ENCODE results near the gene CHRNA9. TPM values are rescaled to one million over a fixed set of nuclear protein-coding genes. Genes with fewer than 3 reads are reported as not detected.
"Not testable (repeated sequence)": the region's sequence is repeated elsewhere in the genome, so short reads cannot be mapped to it uniquely, and the experiment has no call there.

Gene CHRNA9
- polyA plus RNA-seq, 1 donor (not counting 4 experiments of a cell fraction or from before 2014, with no cell fraction given) = 0.03 TPM

DNA sequence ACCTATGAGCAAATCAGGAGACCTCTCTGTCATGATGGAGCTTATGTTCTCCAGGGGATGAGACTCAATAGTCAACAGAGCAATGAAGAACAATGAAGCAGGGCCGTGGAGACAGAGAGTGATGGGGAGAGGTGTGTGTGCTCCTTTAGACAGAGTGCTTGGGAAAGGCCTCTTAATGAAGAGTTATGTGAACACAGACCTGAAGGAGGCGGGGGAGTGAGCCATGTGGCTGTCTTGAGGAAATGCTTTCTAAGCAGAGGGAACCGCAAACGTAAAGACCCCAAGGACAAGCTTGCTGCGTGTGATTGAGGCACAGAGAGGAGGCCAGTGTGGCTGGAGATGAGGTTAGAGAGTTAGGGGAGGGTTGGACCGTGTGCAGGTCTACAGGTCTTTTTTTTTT lies 53.1 kb downstream of the CHRNA9 start:
- no peaks in the 10 kb centered on the region for H3K36me3 ChIP-seq (ENCODE audit: control insufficient read depth in 2 of 2, extremely low read depth in 1 of 2, insufficient read depth in 2 of 2, low read length in 2 of 2)
- no peaks in the 10 kb centered on the region for H3K79me2 ChIP-seq (ENCODE audit: control insufficient read depth, insufficient read depth, low read length)
- no peak overlapping the region for H2AFZ ChIP-seq (ENCODE audit: control insufficient read depth, low read length)
- H3K27me3 ChIP-seq (ENCODE audit: control insufficient read depth, extremely low read depth, insufficient read depth, low read length) = no peaks in the 10 kb centered on the region
- no peaks in the 10 kb centered on the region for H3K9me1 ChIP-seq (ENCODE audit: control insufficient read depth, extremely low read depth, insufficient read depth, low read length)
- no peak overlapping the region for H3K27ac ChIP-seq (ENCODE audit: control insufficient read depth, insufficient read depth, low read length)
- no peak overlapping the region for H3K4me3 ChIP-seq (ENCODE audit: control insufficient read depth in 2 of 3, extremely low read depth in 1 of 3, insufficient read depth in 2 of 3, low read depth in 1 of 3, low read length in 3 of 3)
- DNase-seq (ENCODE audit: low read depth, low spot score) = no peak
- H3K4me1 ChIP-seq (ENCODE audit: control insufficient read depth, extremely low read depth, insufficient read depth, low read length) = no peaks in the 10 kb centered on the region
- no peak overlapping the region for H3K9ac ChIP-seq (ENCODE audit: control insufficient read depth, extremely low read depth, insufficient read depth, low read length)
- TF ChIP-seq EZH2 (IDR thresholded peaks at IDR 0.05; ENCODE audit: low read length) = no peak
- TF ChIP-seq, protein P1, sequence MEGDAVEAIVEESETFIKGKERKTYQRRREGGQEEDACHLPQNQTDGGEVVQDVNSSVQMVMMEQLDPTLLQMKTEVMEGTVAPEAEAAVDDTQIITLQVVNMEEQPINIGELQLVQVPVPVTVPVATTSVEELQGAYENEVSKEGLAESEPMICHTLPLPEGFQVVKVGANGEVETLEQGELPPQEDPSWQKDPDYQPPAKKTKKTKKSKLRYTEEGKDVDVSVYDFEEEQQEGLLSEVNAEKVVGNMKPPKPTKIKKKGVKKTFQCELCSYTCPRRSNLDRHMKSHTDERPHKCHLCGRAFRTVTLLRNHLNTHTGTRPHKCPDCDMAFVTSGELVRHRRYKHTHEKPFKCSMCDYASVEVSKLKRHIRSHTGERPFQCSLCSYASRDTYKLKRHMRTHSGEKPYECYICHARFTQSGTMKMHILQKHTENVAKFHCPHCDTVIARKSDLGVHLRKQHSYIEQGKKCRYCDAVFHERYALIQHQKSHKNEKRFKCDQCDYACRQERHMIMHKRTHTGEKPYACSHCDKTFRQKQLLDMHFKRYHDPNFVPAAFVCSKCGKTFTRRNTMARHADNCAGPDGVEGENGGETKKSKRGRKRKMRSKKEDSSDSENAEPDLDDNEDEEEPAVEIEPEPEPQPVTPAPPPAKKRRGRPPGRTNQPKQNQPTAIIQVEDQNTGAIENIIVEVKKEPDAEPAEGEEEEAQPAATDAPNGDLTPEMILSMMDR (optimal IDR thresholded peaks at IDR 0.05 in 1 of 3, IDR thresholded peaks at IDR 0.05 in 1 of 3, conservative IDR thresholded peaks at IDR 0.05 in 1 of 3; ENCODE audit: extremely low read depth in 1 of 3, insufficient read depth in 2 of 3, low read length in 3 of 3) = no peak
- no peak for FAIRE-seq
- no peaks in the 10 kb centered on the region for H3K9me3 ChIP-seq (ENCODE audit: control insufficient read depth, low read depth, low read length)
- no peak overlapping the region for H3K4me2 ChIP-seq (ENCODE audit: control insufficient read depth, extremely low read depth, insufficient read depth, low read depth, low read length)
- no peaks in the 10 kb centered on the region for H4K20me1 ChIP-seq (ENCODE audit: control insufficient read depth, extremely low read depth, insufficient read depth, low read length)
- dilution Hi-C loops (cut with MboI; ENCODE audit: extremely low pct_ligation_motif_present, low sequenced_read_pairs) = no loop called here

DNA sequence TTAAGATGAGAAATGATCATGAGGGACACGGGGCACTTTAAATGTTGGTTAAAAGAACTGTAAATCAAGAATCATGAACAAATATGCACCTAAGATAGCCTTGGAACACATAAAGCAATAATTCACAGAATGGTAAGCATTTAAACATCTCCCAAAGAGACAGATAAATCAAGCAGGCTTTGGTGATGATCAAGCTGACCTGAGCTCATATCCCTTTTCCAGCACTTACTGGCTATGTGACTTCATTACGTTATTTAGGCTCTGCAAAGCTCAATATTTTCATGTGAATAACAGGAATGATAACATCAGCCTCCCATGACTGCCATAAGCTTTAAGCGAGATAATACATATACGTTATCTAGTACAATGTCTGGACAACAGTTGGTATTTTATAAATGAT lies 54.9 kb downstream of the CHRNA9 start:
- H2AFZ ChIP-seq (ENCODE audit: control insufficient read depth, low read length) = no peak overlapping the region
- H3K9me3 ChIP-seq (ENCODE audit: control insufficient read depth, low read depth, low read length) = no peaks in the 10 kb centered on the region
- dilution Hi-C loops (cut with MboI; ENCODE audit: extremely low pct_ligation_motif_present, low sequenced_read_pairs) = no loop called here
- H3K27me3 ChIP-seq (ENCODE audit: control insufficient read depth, extremely low read depth, insufficient read depth, low read length) = no peaks in the 10 kb centered on the region
- H3K4me2 ChIP-seq (ENCODE audit: control insufficient read depth, extremely low read depth, insufficient read depth, low read depth, low read length) = no peak overlapping the region
- H3K79me2 ChIP-seq (ENCODE audit: control insufficient read depth, insufficient read depth, low read length) = no peaks in the 10 kb centered on the region
- no peak overlapping the region for H3K27ac ChIP-seq (ENCODE audit: control insufficient read depth, insufficient read depth, low read length)
- no peak for FAIRE-seq
- no peaks in the 10 kb centered on the region for H3K36me3 ChIP-seq (ENCODE audit: control insufficient read depth in 2 of 2, extremely low read depth in 1 of 2, insufficient read depth in 2 of 2, low read length in 2 of 2)
- DNase-seq (ENCODE audit: low read depth, low spot score) = no peak
- H3K4me1 ChIP-seq (ENCODE audit: control insufficient read depth, extremely low read depth, insufficient read depth, low read length) = no peaks in the 10 kb centered on the region
- TF ChIP-seq, protein P1 (optimal IDR thresholded peaks at IDR 0.05 in 1 of 3, IDR thresholded peaks at IDR 0.05 in 1 of 3, conservative IDR thresholded peaks at IDR 0.05 in 1 of 3; ENCODE audit: extremely low read depth in 1 of 3, insufficient read depth in 2 of 3, low read length in 3 of 3) = no peak
- no peak for TF ChIP-seq EZH2 (IDR thresholded peaks at IDR 0.05; ENCODE audit: low read length)
- H3K4me3 ChIP-seq (ENCODE audit: control insufficient read depth in 2 of 3, extremely low read depth in 1 of 3, insufficient read depth in 2 of 3, low read depth in 1 of 3, low read length in 3 of 3) = no peak overlapping the region
- H3K9ac ChIP-seq (ENCODE audit: control insufficient read depth, extremely low read depth, insufficient read depth, low read length) = no peak overlapping the region
- no peaks in the 10 kb centered on the region for H4K20me1 ChIP-seq (ENCODE audit: control insufficient read depth, extremely low read depth, insufficient read depth, low read length)
- no peaks in the 10 kb centered on the region for H3K9me1 ChIP-seq (ENCODE audit: control insufficient read depth, extremely low read depth, insufficient read depth, low read length)

DNA sequence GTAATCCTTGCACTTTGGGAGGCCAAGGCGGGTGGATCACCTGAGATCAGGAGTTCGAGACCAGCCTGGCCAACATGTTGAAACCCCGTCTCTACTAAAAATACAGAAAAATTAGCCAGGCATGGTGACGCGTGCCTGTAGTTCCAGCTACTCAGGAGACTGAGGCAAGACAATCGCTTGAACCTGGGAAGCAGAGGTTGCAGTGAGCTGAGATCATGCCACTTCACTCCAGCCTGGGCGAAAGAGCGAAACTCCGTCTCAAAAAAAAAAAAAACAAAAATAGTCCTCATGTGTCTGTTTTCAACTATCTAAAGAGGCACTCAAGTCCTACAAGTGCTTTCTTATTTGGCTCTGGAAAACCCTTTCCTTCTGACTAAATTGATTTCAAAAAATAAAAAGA lies 57.1 kb downstream of the CHRNA9 start:
- H4K20me1 ChIP-seq (ENCODE audit: control insufficient read depth, extremely low read depth, insufficient read depth, low read length); H3K4me1 ChIP-seq (ENCODE audit: control insufficient read depth, extremely low read depth, insufficient read depth, low read length); H3K27me3 ChIP-seq (ENCODE audit: control insufficient read depth, extremely low read depth, insufficient read depth, low read length); H2AFZ ChIP-seq (ENCODE audit: control insufficient read depth, low read length); dilution Hi-C loops (cut with MboI; ENCODE audit: extremely low pct_ligation_motif_present, low sequenced_read_pairs); H3K9ac ChIP-seq (ENCODE audit: control insufficient read depth, extremely low read depth, insufficient read depth, low read length); H3K36me3 ChIP-seq (ENCODE audit: control insufficient read depth in 2 of 2, extremely low read depth in 1 of 2, insufficient read depth in 2 of 2, low read length in 2 of 2); H3K4me2 ChIP-seq (ENCODE audit: control insufficient read depth, extremely low read depth, insufficient read depth, low read depth, low read length); FAIRE-seq; H3K27ac ChIP-seq (ENCODE audit: control insufficient read depth, insufficient read depth, low read length); H3K9me1 ChIP-seq (ENCODE audit: control insufficient read depth, extremely low read depth, insufficient read depth, low read length); H3K9me3 ChIP-seq (ENCODE audit: control insufficient read depth, low read depth, low read length); DNase-seq (ENCODE audit: low read depth, low spot score); H3K79me2 ChIP-seq (ENCODE audit: control insufficient read depth, insufficient read depth, low read length); H3K4me3 ChIP-seq (ENCODE audit: control insufficient read depth in 2 of 3, extremely low read depth in 1 of 3, insufficient read depth in 2 of 3, low read depth in 1 of 3, low read length in 3 of 3): not testable (repeated sequence)

All from keratinocyte (primary cell).